GOT3 (cell line): ENCODE measurements around the gene ACTG2.
"Not testable (repeated sequence)": the region's sequence is repeated elsewhere in the genome, so short reads cannot be mapped to it uniquely, and the experiment has no call there.

ENCODE experiments used
- DNase-seq: peaks from one replicate; lab custom pipeline; 2025; ENCODE audit warnings: mixed read lengths; lab: John Stamatoyannopoulos, UW

ACTG2 gene

GRCh38 chr2:73937103-73937885 is 44.5 kb downstream of the ACTG2 start:
- DNase-seq: no peak

- no peak for DNase-seq
Measured at GRCh38 chr2:73937899-73938298, 45.1 kb downstream of the ACTG2 start.

- DNase-seq: no peak
Measured at GRCh38 chr2:73938718-73939352, 46.0 kb downstream of the ACTG2 start.

- DNase-seq: no peak
Measured at GRCh38 chr2:73939419-73939818, 46.6 kb downstream of the ACTG2 start.

GRCh38 chr2:73940066-73940465 is 47.3 kb downstream of the ACTG2 start:
- DNase-seq: not testable (repeated sequence)

- no peak for DNase-seq
Measured at GRCh38 chr2:73942664-73943063, 49.9 kb downstream of the ACTG2 start.

- DNase-seq: no peak
Measured at GRCh38 chr2:73944714-73945113, 51.9 kb downstream of the ACTG2 start.

GRCh38 chr2:73946215-73946614 is 53.4 kb downstream of the ACTG2 start:
- no peak for DNase-seq

- no peak for DNase-seq
Measured at GRCh38 chr2:73946666-73947065, 53.9 kb downstream of the ACTG2 start.

- DNase-seq: no peak
Measured at GRCh38 chr2:73947412-73948018, 54.7 kb downstream of the ACTG2 start.

- DNase-seq: no peak
Measured at GRCh38 chr2:73949802-73950201, 57.0 kb downstream of the ACTG2 start.

GRCh38 chr2:73952499-73953446 is 60.0 kb downstream of the ACTG2 start:
- DNase-seq: no peak

GRCh38 chr2:73956218-73956865 is 63.5 kb downstream of the ACTG2 start:
- no peak for DNase-seq

GRCh38 chr2:73961274-73961673 is 68.5 kb downstream of the ACTG2 start:
- no peak for DNase-seq

GRCh38 chr2:73961823-73962615 is 69.2 kb downstream of the ACTG2 start:
- DNase-seq: no peak

- no peak for DNase-seq
Measured at GRCh38 chr2:73962798-73963197, 70.0 kb downstream of the ACTG2 start.

- no peak for DNase-seq
Measured at GRCh38 chr2:73963385-73964120, 70.7 kb downstream of the ACTG2 start.

GRCh38 chr2:73964223-73964622 is 71.4 kb downstream of the ACTG2 start:
- no peak for DNase-seq

- DNase-seq: no peak
Measured at GRCh38 chr2:73965053-73965452, 72.2 kb downstream of the ACTG2 start.

- DNase-seq: no peak
Measured at GRCh38 chr2:73968357-73968937, 75.6 kb downstream of the ACTG2 start.
